Measurements from ENCODE around the gene CLIP3. TPM values are rescaled to one million over a fixed set of nuclear protein-coding genes. Genes with fewer than 3 reads are reported as not detected.

CLIP3 gene
- total RNA-seq, 1 experiment from 2014 or later, result 9.2 TPM

GRCh38 chr19:36067681-36068080, 35.0 kb upstream of the CLIP3 start:
- Histone ChIP-seq H3K27ac (ENCODE audit: low read depth, low read length, poor library complexity, severe bottlenecking) (no peak overlapping the region), H3K4me1 (ENCODE audit: insufficient read depth, low read length, poor library complexity, severe bottlenecking) (no peaks in the 10 kb centered on the region), H3K36me3 (ENCODE audit: insufficient read depth, low read length, poor library complexity, severe bottlenecking) (peaks cover 61% of the 10 kb centered on the region), H3K9me3 (ENCODE audit: low read depth, low read length, poor library complexity, severe bottlenecking) (no peaks in the 10 kb centered on the region), H3K27me3 (replicated peaks; ENCODE audit: insufficient read depth, low read depth, low read length, poor library complexity) (no peaks in the 10 kb centered on the region), H3K4me3 (ENCODE audit: low read depth, low read length, poor library complexity, severe bottlenecking) (no peak overlapping the region)
- BruUV-seq (replicated peaks), result no TSS peak
- POLR2A ChIA-PET (ENCODE audit: low non-redundant PET), result no interaction called here
- no peak for TF ChIP-seq EZH2 (IDR thresholded peaks at IDR 0.05; ENCODE audit: borderline replicate concordance, low read depth, low read length, poor library complexity, severe bottlenecking)
- no peak for TF ChIP-seq CTCF (conservative IDR thresholded peaks at IDR 0.05; ENCODE audit: low read depth, low read length)
- CTCF ChIA-PET, result no interaction called here
- DNase-seq (ENCODE audit: low spot score), result no peak
- intact Hi-C loops (cut with micrococcal nuclease; ENCODE audit: unreplicated experiment), result loop anchor here (10.0 kb wide), 1 partner anchor 107 kb away; no protein-coding TSS in a partner anchor

DNA sequence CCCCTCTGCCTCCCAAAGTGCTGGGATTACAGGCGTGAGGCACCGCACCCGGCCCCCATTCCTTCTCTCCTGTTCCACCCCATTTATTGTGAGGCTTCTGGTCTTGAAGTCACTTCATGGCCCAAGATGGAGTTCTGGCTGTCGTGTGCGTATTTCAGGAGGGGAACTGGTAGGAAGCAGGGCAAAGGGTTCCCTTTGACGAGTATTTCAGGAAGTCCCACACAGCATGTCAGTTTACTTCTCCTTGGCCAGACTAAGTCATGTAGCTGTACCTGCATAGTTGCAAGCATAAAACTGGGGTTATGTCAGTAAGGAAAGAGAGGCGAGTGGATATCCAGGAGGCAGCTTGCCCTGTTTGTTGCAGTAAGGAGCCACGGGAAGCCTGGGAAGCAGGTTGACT, 32.2 kb upstream of the CLIP3 start:
- Histone ChIP-seq H3K27me3 (replicated peaks; ENCODE audit: insufficient read depth, low read depth, low read length, poor library complexity) (no peaks in the 10 kb centered on the region), H3K9me3 (ENCODE audit: low read depth, low read length, poor library complexity, severe bottlenecking) (no peaks in the 10 kb centered on the region), H3K4me1 (ENCODE audit: insufficient read depth, low read length, poor library complexity, severe bottlenecking) (no peaks in the 10 kb centered on the region), H3K36me3 (ENCODE audit: insufficient read depth, low read length, poor library complexity, severe bottlenecking) (peaks cover 62% of the 10 kb centered on the region), H3K27ac (ENCODE audit: low read depth, low read length, poor library complexity, severe bottlenecking) (no peak overlapping the region), H3K4me3 (ENCODE audit: low read depth, low read length, poor library complexity, severe bottlenecking) (no peak overlapping the region)
- POLR2A ChIA-PET (ENCODE audit: low non-redundant PET), result no interaction called here
- no peak for DNase-seq (ENCODE audit: low spot score)
- BruUV-seq (replicated peaks), result no TSS peak
- CTCF ChIA-PET, result no interaction called here
- intact Hi-C loops (cut with micrococcal nuclease; ENCODE audit: unreplicated experiment), result loop anchor here (10.0 kb wide), 1 partner anchor 110 kb away; no protein-coding TSS in a partner anchor
- no peak for TF ChIP-seq EZH2 (IDR thresholded peaks at IDR 0.05; ENCODE audit: borderline replicate concordance, low read depth, low read length, poor library complexity, severe bottlenecking)
- TF ChIP-seq CTCF (conservative IDR thresholded peaks at IDR 0.05; ENCODE audit: low read depth, low read length), result no peak

GRCh38 chr19:36061367-36061766, 28.7 kb upstream of the CLIP3 start:
- no peaks in the 10 kb centered on the region for H3K27me3 ChIP-seq (replicated peaks; ENCODE audit: insufficient read depth, low read depth, low read length, poor library complexity)
- no peak for TF ChIP-seq EZH2 (IDR thresholded peaks at IDR 0.05; ENCODE audit: borderline replicate concordance, low read depth, low read length, poor library complexity, severe bottlenecking)
- TF ChIP-seq CTCF (conservative IDR thresholded peaks at IDR 0.05; ENCODE audit: low read depth, low read length), result no peak
- CTCF ChIA-PET, result no interaction called here
- no TSS peak for BruUV-seq (replicated peaks)
- H3K36me3 ChIP-seq (ENCODE audit: insufficient read depth, low read length, poor library complexity, severe bottlenecking), result peaks cover 60% of the 10 kb centered on the region
- POLR2A ChIA-PET (ENCODE audit: low non-redundant PET), result no interaction called here
- H3K4me1 ChIP-seq (ENCODE audit: insufficient read depth, low read length, poor library complexity, severe bottlenecking), result peaks cover 5% of the 10 kb centered on the region
- no peaks in the 10 kb centered on the region for H3K9me3 ChIP-seq (ENCODE audit: low read depth, low read length, poor library complexity, severe bottlenecking)
- no peak for DNase-seq (ENCODE audit: low spot score)
- H3K27ac ChIP-seq (ENCODE audit: low read depth, low read length, poor library complexity, severe bottlenecking), result no peak overlapping the region
- intact Hi-C loops (cut with micrococcal nuclease; ENCODE audit: unreplicated experiment), result loop anchor here (10.0 kb wide), 1 partner anchor 113 kb away; no protein-coding TSS in a partner anchor
- no peak overlapping the region for H3K4me3 ChIP-seq (ENCODE audit: low read depth, low read length, poor library complexity, severe bottlenecking)

Data from A673 (cell line).